Activated CD4-positive, alpha-beta T cell treated with anti-CD3 and anti-CD28 coated beads, Interleukin-2, Interleukin-6, amounts not matched to agents 100 ng/mL and 50 ng/mL, durations not matched to agents 16 hours and 8 hours (primary cell): Measurements from ENCODE around the gene RAN.
"Not testable (repeated sequence)": the region's sequence is repeated elsewhere in the genome, so short reads cannot be mapped to it uniquely, and the experiment has no call there.

ENCODE experiments used
- DNase-seq: peaks from one replicate; pipeline ENCODE4 v3.0.0-alpha.2; 2020

RAN gene

DNA sequence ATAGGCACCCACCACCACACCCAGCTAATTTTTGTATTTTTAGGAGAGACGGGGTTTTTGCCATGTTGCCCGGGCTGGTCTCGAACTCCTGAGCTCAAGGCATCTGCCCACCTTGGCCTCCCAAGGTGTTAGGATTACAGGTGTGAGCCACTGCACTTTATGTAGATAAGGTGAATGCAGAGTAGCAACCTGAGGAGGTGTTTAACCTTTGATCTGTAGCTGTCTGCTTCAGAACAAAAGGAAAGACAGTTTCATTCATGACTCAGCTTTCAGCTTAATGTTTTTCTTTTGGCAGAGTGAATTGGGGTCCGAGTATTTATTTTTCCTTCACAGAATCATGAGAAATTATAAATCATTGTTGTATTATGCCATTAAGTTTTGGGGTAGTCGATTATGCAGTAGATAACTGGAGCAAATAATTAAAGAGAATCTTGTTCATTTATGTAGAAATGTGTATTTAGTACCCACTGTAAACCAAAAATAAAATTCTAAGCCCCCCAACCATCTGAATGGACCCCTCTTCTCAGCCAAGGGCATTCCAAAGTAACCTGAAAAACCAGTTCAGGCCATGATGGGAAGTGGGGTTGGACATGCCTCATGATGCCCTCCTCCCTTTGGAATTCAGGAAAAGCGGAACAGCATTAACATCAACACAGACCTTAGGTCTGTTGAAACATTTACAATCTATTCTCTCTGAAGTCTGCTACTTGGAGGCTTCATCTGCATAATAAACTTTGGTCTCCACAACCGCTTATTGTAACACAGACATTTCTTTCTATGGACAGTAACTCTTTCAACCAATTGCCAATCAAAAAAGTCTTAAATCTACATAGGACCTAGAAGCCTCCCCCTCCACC lies 22.1 kb upstream of the RAN start:
- DNase-seq = no peak

DNA sequence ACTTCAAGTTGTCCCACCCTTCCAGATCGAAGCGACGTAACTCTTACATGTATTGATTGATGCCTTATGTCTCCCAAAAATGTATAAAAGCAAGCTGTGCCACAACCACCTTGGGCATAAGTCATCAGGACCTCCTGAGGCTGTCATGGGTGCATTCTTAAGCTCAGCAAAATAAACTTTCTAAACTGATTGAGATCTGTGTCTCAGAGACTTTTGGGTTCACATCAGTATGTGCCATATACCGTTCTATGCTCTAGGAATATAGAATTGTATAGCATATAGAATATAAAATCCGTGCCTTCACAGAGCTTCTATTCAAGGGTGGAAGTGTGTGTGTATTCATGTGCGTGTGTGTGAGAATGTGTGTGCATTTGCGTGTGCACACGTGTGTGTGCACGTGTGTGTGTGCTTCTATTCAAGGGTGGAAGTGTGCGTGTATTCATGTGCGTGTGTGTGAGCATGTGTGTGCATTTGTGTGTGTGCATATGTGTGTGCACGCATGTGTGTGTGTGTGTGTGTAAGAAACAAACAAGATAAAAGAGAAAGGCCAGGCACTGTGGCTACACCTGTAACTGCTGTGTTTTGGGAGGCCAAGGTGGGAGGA lies 21.3 kb upstream of the RAN start:
- DNase-seq = no peak

DNA sequence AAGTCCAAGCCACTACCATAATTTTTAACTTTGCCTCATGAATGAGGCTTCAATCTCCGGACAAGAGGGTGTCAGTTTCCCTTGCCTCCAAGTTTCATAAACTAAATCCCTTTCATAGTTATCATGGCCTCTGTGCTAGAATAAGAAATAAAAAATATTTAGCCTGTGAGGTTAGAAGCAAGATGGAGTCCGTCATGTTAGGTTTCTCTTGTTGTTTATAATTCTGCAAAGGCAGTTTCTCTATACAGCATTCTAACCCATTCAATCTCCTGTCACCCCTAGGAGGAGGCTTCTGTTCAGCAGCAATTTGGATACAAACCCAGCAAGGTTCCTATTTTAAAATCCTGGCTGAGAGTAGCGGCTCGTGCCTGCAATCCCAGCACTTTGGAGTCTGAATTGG lies 15.8 kb upstream of the RAN start:
- DNase-seq = no peak

DNA sequence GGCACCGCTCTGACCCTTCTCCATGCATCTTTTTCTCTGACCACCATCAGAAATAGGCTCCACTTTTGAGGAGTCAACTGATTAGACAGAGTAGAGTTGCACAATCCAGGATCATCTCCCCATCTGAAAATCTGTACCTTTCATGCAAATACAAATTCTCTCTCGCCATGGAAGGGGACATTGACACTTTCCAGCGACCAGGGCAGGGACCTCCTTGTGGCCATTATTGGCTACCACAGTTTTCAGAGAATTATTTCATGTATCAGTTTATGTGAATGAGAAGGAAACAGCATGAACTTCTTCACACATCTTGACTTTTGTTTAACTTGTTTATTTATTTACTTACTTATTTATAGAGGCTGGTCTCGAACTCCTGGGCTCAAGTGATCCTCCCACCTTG lies 13.8 kb upstream of the RAN start:
- DNase-seq = no peak

DNA sequence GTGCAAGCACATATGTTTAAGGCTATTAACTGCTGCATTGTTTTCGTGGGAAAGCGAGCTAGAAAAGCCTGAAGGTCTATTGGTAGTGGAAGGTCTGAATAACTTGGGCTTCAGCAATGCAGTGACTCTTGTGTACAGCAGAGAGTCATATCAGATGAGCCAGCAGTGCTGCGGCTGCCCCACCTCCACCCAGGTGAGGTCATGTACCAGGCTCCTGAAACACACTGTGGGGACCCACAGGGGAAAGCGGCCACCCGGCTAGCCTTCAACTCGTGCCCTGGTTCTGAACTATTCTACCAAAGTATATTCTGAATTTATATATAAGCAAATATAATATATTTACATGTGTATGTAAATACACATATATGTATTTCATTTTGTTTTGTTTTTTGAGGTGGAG lies 12.7 kb upstream of the RAN start:
- DNase-seq = no peak

DNA sequence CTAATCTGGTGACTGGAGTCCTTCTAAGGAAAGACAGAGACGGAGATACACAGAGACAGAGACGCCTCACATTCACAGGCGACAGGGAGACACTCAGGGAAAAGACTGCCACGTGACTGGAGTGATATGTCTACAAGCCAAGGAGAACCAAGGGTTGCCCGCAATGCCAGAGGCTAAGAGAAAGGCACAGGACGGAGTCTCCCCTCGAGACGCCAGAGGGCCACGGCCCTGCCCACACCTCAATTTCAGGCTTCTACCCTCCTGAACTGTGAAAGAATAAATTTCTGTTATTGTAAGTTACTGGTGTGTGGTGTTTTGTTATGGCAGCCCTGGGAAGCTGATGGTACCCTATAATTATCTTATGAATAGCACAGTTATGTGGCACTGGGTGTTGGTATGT lies 11.6 kb upstream of the RAN start:
- DNase-seq = no peak

DNA sequence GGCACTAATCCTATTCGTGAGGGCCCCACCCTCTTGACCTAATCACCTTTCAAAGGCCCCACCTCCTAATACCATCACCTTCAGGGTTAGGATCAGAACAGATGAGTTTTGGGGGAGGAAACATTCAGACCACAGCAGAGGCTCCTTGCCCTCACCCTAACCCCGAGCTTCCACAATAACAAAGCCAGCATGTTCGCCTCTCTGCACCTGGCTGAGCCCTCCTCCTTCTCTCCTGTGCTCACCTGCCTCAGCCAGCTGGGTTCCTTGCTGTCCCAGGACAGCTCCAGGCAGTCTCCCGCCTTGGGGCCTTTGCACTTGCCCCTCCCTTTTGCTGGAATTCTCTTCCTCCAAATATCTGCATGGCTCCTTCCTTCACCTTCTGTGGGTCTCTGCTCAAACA lies 9.7 kb upstream of the RAN start:
- no peak for DNase-seq

DNA sequence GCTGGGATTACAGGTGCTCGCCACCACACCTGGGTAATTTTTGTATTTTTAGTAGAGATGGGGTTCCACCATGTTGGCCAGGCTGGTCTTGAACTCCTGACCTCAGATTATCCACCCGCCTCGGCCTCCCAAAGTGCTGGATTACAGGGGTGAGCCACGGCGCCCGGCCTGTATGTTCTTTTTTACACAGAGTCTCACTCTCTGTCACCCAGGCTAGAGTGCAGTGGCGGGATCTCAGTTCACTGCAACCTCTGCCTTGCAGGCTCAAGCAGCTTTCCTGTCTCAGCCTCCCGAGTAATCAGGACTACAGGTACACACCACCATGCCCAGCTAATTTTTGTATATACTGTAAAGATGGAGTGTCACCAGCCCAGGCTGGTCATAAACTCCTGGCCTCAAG lies 9.1 kb upstream of the RAN start:
- not testable (repeated sequence) for DNase-seq

DNA sequence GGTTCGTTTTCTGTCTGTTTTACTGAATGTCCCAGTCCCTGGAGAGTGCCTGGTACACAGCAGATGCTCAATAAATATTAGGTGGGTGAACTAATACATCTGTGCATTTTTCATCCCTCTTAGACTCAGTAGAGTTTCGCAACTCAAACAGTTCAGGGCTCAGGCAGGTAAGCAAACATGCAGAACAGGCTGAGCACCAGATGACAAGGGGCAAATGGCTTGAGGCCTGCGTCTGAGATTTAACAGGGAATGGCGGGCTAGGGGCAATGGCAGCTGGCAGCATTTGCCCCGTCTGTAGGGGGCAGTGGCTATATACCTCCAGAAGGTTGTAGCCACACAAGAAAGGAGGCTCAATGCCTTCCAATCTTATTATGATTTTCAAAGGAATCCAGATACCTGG lies 8.6 kb upstream of the RAN start:
- no peak for DNase-seq

DNA sequence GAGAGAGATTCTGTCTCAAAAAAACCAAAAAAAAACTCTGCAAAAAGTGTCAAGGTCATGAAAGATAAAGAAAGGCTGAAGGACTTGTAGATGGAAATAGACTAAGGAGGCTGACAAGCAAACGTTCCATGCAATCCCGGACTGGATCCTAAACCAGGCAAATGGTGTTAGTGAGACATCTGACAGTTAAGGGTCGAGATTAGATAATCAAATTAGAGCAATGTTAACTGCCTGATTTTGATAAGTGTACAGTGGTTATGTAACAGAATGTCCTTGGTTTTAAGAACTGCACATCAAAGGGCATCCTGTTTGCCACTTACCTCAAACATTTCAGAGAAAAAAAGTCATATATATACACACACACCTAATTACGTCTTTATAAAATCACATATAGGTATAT lies 3.5 kb upstream of the RAN start:
- no peak for DNase-seq

DNA sequence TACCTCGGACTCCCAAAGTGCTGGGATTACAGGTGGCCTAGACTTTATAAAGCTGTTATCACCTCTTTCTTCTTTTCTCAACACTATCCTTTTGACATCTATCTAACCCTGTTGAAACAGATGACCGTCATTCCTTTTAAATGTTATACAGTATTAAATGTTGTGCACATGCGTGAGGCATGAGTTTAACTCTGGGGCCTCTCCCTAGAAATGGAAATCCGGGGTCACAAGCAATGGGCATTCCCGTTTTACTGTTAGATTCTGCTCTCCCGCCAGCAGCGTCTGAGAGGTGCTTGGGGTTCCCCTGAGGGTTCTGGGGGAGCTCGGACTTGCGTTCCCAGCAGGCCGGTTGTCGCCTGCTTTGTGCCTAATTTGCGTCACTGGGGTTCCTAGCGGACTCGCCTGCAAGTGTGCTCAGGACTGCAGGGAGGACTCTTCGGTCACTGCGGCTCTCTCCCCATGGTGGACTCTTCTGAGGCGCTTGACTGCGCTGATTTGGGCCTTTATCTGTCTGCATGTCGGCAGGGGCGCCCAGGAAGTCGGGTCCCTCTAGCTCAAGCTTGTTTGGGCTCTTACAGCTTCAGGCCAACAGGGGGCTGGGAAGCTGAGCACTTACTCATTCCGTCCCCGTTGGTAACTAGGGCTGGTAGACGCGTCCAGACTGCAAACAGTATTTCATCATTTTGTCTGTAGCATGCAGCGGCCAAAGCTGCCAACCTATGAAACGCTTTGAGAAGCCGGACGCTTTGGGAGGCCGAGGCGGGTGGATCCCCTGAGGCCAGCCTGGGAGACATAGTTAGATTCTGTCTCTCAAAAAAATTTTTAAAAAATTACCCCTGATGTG lies 1.2 kb upstream of the RAN start:
- DNase-seq = peak; percentile 86

DNA sequence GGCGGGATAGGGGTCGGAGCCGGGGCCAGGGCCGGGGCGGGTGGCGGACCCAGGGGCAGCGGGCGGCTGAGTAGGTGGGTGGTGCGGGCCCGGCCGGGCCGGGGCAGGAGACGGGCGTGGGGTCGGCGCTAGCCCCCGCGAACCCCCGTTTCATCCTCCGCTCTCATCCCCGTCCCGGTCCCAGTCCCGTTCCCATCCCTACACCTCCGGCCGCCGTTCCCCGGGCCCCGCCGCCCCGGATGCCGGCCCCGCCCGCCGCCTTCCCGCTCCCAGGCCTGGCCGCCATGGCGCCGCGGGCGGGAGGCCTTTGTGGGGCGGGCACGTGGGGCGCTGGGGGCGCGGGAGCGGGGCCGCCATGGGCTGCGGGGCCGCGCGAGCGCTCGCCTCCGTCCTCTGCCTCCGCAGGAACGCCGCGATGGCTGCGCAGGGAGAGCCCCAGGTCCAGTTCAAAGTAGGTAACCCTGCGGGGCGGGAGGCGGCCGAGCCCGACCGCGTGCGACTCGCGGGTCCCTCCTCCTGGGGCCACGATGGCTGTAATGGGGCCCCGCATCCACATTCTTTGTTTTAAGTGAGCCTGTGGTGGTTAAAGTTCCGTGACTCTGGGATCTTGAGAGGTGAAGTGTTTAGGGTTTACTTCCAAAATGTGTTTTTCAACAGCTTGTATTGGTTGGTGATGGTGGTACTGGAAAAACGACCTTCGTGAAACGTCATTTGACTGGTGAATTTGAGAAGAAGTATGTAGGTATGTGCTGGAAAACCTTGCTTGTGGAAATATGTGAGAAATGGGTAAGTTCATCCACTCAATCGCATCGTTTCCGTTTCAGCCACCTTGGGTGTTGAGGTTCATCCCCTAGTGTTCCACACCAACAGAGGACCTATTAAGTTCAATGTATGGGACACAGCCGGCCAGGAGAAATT lies 572 bp downstream of the RAN start:
- peak; percentile 44 for DNase-seq

DNA sequence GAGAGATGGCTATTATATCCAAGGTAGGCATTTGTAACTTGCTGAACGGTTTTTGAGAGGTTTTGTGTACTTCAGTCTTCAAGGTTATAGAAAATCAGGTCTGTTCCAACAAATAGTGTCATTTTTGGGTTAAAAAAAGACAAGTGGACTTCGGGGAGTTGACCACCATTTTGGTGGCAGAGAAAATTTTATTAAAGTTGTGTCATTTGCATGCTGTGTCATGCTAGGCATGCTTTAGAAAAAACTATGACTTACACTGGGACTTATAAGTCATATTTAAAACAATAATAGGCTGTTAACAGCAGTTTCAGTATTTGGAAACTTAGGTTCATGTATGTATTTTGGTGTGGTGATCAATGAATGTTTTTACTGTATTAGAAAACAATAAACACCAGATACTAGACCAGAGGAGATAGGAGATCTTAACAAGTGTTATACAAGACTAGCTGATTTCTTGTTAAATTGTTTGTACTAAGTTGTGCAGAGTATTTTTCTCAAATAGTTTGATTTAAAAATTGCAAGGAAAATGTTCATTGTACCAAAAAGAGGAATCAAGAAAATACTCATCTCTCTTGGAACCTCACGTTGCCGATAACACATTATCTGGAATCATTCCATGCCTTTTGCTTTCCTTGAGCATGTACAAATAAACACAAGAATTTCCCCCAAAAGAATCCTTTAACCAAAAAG lies 1.4 kb downstream of the RAN start:
- DNase-seq = no peak

DNA sequence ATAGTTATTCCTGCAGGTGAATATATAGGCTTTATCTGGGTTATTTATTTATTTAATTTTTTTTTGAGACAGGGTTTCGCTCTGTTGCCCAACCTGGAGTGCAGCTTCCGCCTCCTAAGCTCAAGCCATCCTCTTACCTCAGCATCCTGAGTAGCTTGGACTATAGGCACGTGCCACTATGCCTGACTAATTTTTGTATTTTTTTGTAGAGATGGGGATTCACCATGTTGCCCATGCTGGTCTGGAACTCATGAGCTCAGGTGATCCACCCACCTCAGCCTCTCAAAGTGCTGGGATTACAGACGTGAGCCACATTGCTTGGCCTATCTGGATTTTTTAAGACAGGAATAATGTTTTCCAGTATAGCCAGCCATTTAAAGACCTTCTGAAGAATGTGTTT lies 2.0 kb downstream of the RAN start:
- peak; percentile 65 for DNase-seq

DNA sequence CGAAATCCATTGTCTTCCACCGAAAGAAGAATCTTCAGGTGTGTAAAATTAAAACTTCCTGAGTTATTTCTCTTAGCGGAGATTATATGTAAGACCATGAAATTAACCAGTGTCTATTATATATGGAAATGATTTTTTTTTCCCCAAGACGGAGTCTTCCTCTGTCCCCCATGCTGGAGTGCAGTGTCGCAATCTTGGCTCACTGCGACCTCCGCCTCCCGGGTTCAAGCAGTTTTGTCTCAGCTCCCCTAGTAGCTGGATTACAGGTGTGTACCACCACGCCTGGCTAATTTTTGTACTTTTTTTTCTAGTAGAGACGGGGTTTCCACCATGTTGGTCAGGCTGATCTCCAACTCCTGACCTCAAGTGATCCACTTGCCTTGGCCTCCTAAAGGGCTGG lies 2.8 kb downstream of the RAN start:
- no peak for DNase-seq

DNA sequence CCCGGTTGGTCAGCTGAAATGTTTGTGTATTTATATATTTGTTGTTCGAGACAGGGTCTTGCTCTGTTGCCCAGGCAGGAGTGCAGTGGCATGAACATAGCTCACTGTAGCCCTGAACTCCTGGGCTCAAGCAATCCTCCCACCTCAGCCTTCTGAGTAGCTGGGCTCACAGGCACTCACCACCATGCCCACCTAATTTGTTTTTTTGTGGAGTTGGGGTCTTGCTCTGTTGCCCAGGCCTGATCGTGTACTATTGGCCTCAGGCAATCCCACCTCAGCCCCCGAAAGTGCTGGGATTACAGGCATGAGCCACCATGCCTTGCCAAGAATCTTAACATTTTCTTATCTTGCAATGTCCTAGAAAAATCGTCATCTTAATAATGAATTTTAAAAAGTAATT lies 3.3 kb downstream of the RAN start:
- no peak for DNase-seq

DNA sequence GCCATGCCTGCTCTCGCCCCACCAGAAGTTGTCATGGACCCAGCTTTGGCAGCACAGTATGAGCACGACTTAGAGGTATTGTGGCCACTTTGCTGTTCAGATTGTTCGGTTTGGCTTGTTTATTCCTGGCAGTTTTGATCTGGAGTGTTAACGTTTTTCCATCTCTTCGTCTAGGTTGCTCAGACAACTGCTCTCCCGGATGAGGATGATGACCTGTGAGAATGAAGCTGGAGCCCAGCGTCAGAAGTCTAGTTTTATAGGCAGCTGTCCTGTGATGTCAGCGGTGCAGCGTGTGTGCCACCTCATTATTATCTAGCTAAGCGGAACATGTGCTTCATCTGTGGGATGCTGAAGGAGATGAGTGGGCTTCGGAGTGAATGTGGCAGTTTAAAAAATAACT lies 3.8 kb downstream of the RAN start:
- DNase-seq = not testable (repeated sequence)

DNA sequence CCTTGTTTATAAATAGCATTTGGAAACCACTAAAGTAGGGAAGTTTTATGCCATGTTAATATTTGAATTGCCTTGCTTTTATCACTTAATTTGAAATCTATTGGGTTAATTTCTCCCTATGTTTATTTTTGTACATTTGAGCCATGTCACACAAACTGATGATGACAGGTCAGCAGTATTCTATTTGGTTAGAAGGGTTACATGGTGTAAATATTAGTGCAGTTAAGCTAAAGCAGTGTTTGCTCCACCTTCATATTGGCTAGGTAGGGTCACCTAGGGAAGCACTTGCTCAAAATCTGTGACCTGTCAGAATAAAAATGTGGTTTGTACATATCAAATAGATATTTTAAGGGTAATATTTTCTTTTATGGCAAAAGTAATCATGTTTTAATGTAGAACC lies 4.4 kb downstream of the RAN start:
- DNase-seq = no peak

DNA sequence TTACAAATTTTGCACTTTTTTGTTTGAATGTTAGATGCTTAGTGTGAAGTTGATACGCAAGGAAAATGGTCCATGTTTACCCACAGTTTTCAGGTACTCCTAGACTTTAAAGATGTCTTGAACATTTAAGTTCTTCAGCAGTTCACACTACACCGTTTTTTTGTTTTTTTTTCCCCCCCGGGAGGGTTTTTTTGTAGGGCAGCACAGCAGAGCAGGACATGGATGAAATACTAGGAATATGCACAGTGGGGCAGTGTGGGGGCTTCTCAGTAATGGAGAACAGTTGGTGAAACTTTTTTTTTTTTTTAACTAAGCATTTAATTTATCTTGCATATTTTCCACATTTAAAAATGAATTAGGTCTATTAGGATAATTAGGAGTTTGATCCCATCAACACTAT lies 4.9 kb downstream of the RAN start:
- no peak for DNase-seq

DNA sequence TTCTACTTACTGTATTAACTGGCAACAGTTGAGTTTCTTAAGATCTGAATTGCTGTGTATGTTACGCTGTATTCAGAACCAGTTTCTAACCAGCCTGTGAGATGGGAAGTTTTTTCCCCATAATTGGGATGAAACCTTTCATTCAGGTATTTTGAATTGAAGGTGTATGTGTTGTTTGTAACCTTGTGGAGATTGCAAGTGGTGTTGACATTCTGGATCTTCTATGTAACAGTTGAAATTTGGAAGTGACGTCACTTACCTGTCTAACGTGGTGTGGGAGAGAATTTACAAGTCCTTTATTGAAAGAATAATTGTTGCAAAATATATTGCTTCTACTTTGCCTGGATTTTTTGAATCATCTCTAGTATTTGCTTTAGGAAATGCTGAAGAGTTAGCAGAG lies 5.5 kb downstream of the RAN start:
- no peak for DNase-seq

DNA sequence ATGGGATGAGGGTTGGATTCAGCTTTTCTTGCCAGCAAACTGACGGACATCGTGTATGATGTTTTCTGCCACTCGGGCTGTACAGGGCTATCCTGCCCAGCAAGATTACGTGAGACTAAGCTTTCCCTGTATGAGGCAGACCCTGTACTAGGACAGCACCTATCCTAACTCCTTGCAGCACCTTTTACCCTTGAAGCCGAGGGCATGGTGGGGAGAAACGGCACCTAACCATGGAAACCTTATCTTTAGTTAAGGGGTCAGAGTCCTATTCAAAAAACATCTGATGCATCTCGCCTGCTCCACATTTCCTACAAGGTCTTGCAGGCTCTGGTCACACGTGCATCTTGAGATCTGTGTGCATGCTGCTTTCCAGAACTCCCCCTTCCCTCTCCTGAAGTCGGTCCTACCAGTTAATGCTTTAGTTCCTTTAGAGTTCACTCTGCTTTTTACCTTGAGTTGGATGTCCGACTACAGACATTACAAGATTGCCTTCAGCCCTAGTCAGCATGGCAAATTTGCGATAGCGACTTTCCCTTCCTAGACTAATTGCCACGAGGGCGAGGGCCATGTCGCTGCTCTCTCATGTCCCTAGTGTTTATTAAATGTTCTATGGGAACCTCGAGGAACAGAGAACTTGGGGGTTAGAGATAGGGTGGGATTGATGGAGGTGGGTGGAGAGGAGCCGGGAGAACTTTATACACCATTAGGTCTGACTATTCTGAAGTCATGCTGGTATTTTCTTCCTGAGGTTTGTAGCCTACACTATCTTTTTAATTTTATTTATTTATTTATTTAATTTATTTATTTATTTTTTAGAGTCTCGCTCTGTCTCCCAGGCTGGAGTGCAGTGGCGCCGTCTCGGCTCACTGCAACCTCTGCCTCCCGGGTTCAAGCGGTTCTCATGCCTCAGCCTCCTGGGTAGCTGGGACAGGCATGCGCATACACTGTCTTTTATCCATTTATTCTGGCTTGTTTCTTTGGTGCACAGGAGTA lies 6.6 kb downstream of the RAN start:
- DNase-seq = peak; percentile 23
